ENCODE data around the gene CDK10. TPM values are rescaled to one million over a fixed set of nuclear protein-coding genes. Genes with fewer than 3 reads are reported as not detected.

The CDK10 gene
- total and polyA plus RNA-seq, 9 of the 15 experiments (the other 6 are each of a cell fraction or from before 2014, with no cell fraction given), result 2.0 to 85.1 (median 40.1) TPM

GRCh38 chr16:89639385-89639784 is 47.1 kb upstream of the CDK10 start (continued):
- TF ChIP-seq TRIM25 (IDR thresholded peaks at IDR 0.05; ENCODE audit: borderline replicate concordance) (no peak), TAF7 (tag; IDR thresholded peaks at IDR 0.05) (no peak), COPS2 (conservative IDR thresholded peaks at IDR 0.05) (no peak), YY1 (IDR thresholded peaks at IDR 0.05; ENCODE audit: borderline replicate concordance in 1 of 3, control insufficient read depth in 1 of 3, extremely low read depth in 1 of 3, insufficient read depth in 3 of 3, insufficient read length in 1 of 3, insufficient replicate concordance in 2 of 3, low read depth in 1 of 3, low read length in 2 of 3) (no peak), RBM14 (IDR thresholded peaks at IDR 0.05; ENCODE audit: borderline replicate concordance, insufficient read depth, low read depth, low read length) (no peak), BDP1 (IDR thresholded peaks at IDR 0.05; ENCODE audit: insufficient read depth, insufficient read length) (no peak)

- ChIA-PET POLR2A (interaction anchor here (0.6 to 1.6 kb wide), 6 partner anchors 8 to 78 kb away, joined by 3 to 7 read pairs (median 4); partner anchors contain the start of gene CDK10), CTCF (ENCODE audit: low intra/inter-chr PET ratio) (interaction anchor here (1.6 kb wide), 1 partner anchor 67 kb away, joined by 8 read pairs; the partner anchor contains the start of gene CPNE7)
- no peak for FAIRE-seq
- ATAC-seq, result no peak
- in situ Hi-C loops (cut with MboI), result no loop called here
- 18% methylated on average over 10 of the region's 14 CpGs for whole genome bisulfite sequencing (ENCODE audit: insufficient coverage, low coverage, missing lambda C conversion rate)
- intact Hi-C loops (cut with micrococcal nuclease), result loop anchor here (10.0 kb wide), 1 partner anchor 67 kb away; the partner anchor contains the start of gene CPNE7
- Histone ChIP-seq H3K27me3 (ENCODE audit: control insufficient read depth in 2 of 2, insufficient read depth in 2 of 2, low read length in 2 of 2) (no peaks in the 10 kb centered on the region; a peak in 1 of 5 replicates), H2AFZ (ENCODE audit: low read depth, low read length) (peak overlapping the region; percentile 92; the same call in 1 of the 2 replicates), H3K79me2 (ENCODE audit: control insufficient read depth, insufficient read depth, low read length) (no peaks in the 10 kb centered on the region), H3K4me3 (no peak overlapping the region), H3K4me2 (ENCODE audit: insufficient read depth, low read length) (0 out of 2 replicates have a peak overlapping the region, but pooled peaks have one; percentile 84), H3K36me3 (ENCODE audit: control insufficient read depth, insufficient read depth, low read length) (peaks cover 19% of the 10 kb centered on the region; the same call in 2 of the 3 replicates), H3K9me3 (replicated peaks; ENCODE audit: control insufficient read depth, insufficient read depth, low read depth, low read length) (no peaks in the 10 kb centered on the region), H3K9ac (ENCODE audit: insufficient read depth in 1 of 2, low read depth in 2 of 2, low read length in 2 of 2) (peak overlapping the region in 1 of 2 experiments; percentile 76; a peak in 2 of 4 replicates), H4K20me1 (replicated peaks; ENCODE audit: control insufficient read depth, insufficient read depth, low read length) (no peaks in the 10 kb centered on the region), H3K27ac (ENCODE audit: extremely low read depth, low read depth, low read length) (no peak overlapping the region), H3K9me1 (ENCODE audit: control insufficient read depth, insufficient read depth, low read length) (no peaks in the 10 kb centered on the region), H3K4me1 (replicated peaks in 1 of 2; ENCODE audit: control insufficient read depth in 2 of 2, insufficient read depth in 2 of 2, low read length in 2 of 2) (peaks cover 0 to 58% of the 10 kb centered on the region in 2 experiments; a peak in 3 of 5 replicates)
- TF ChIP-seq MLLT1 (IDR thresholded peaks at IDR 0.05), result no peak
- TF ChIP-seq ATF1 (CRISPR knock-in tag; IDR thresholded peaks at IDR 0.05), result no peak
- TF ChIP-seq ATF1 (tag; IDR thresholded peaks at IDR 0.05), result 0 out of 2 replicates have a peak, but pooled peaks have one; percentile 44
- TF ChIP-seq CTCF (IDR thresholded peaks at IDR 0.05 in 2 of 3, conservative IDR thresholded peaks at IDR 0.05 in 1 of 3; ENCODE audit: insufficient read depth in 2 of 3, low read depth in 1 of 3, low read length in 3 of 3), result 0 out of 6 replicates have a peak, but pooled peaks of 1 of the 3 experiments have one; percentile 0
- TF ChIP-seq POLR2G (IDR thresholded peaks at IDR 0.05; ENCODE audit: low read depth, low read length), result peak; percentile 65
- no TSS peak for BruUV-seq (replicated peaks)
- no peak for DNase-seq (ENCODE audit: extremely low read depth in 1 of 4, low spot score in 3 of 4)
These were observed 44.9 kb upstream of the CDK10 start for GRCh38 chr16:89641458-89642119.
